GM12864 (cell line): ENCODE data around the gene SEMA4C.

Experiments
- DNase-seq: peaks from one replicate; pipeline ENCODE4 v3.0.0-alpha.2; 2011; ENCODE audit warnings: low read depth
- H3K4me3 ChIP-seq: 2 replicates; pipeline ENCODE4 v1.5.1; 2011; ENCODE audit warnings: mild to moderate bottlenecking, low read depth, low read length, control low read depth
- TF ChIP-seq, protein P1 (sequence below): IDR thresholded peaks from 2 replicates; pipeline ENCODE4 v1.5.1; 2011; ENCODE audit warnings: low read depth, mild to moderate bottlenecking, moderate library complexity, low read length, control low read depth, inconsistent platforms; ENCODE audit errors: missing control alignments

The SEMA4C gene

DNA sequence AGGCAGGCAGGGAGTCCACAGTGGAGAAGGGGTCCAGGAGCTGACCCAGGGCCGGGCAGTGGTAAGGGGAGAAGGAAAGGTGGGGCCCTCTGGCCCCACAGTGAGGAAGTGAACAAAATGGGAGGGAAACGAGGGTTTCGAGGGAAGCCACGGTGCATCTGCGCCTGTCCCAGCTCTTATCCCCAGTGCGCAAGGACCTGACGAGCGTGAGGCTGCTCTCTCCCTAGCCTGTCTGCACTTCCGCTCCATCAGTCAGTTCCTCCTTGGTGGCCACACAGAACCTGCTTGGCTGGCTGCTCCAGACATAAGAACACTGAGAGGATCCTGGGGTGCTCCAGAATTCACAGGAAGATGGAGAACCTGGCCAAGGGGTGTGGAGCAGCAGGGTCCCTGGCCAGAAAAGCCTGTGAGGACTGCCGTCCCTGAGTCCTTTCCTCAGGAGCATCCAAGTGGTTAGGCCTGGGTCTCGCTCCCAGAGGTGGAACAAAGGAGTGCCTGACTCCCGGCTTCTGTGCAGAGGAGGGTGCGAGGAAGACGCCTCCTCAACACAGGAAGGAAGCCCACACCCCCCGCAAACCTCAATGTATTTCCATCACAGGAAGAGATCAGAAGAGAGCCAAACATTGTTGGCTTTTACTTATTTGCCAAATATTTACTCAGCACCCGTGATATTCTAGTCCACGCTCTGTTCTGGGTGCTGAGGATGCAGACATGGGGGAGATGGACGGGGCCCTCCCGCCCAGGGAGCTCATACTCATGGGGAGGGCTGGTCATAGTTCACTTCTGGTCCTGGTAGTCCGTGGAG, 43.7 kb upstream of the SEMA4C start:
- TF ChIP-seq, protein P1, sequence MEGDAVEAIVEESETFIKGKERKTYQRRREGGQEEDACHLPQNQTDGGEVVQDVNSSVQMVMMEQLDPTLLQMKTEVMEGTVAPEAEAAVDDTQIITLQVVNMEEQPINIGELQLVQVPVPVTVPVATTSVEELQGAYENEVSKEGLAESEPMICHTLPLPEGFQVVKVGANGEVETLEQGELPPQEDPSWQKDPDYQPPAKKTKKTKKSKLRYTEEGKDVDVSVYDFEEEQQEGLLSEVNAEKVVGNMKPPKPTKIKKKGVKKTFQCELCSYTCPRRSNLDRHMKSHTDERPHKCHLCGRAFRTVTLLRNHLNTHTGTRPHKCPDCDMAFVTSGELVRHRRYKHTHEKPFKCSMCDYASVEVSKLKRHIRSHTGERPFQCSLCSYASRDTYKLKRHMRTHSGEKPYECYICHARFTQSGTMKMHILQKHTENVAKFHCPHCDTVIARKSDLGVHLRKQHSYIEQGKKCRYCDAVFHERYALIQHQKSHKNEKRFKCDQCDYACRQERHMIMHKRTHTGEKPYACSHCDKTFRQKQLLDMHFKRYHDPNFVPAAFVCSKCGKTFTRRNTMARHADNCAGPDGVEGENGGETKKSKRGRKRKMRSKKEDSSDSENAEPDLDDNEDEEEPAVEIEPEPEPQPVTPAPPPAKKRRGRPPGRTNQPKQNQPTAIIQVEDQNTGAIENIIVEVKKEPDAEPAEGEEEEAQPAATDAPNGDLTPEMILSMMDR, result no peak
- DNase-seq, result no peak
- no peak overlapping the region for H3K4me3 ChIP-seq

DNA sequence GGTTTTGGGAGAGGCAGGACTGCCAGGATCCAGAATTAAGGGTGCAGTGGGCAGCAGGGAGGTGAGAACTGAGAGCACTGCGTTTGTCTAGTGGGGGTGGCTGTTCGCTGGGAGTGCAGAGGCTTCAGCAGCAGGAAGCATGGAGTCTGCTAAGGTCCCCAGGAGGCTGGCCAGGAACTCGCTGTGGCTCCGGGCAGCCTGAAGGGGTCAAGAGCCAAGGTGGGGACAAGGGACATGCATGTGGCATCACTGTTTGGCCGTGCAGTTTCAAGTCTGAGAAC, 43.2 kb upstream of the SEMA4C start:
- TF ChIP-seq, protein P1, result no peak
- H3K4me3 ChIP-seq, result no peak overlapping the region
- no peak for DNase-seq

DNA sequence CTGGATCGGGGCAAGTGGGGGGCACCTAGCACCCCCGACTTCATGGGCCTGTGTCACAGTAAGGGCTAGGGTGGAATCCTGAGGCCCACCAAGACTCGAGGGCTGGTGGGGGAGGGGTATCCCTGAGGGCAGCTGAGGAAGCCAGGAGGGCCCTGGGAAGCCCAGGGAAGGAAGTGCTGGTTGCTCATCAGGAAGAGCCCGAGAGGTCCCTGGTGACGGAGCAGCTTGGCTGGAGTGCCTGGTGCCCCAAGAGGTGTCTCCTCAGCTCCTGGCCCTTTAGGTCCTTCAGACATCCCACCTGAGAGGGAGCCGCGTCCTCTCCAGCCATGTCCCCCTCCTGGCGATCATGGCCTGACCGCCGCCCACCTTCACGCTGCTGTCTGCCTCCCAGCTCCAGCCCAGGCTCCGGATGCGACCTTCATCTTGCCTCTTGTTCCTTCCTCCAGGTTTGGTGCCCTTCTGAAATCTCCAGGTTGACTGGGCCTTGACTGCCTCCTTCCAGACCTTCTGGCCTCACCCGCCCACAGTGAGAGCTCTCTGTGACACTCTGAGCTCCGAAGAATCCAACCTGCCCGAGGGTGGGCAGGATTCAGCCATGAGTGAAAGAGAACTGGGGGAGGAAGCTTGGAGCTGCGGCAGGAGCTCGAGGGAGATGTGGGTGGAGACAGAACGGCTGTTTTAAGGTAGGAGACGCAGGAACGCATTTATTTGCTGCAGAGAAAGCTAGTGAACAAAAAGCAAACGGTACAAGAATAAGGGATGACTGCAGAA, 42.7 kb upstream of the SEMA4C start:
- no peak overlapping the region for H3K4me3 ChIP-seq
- TF ChIP-seq, protein P1, result no peak
- no peak for DNase-seq

DNA sequence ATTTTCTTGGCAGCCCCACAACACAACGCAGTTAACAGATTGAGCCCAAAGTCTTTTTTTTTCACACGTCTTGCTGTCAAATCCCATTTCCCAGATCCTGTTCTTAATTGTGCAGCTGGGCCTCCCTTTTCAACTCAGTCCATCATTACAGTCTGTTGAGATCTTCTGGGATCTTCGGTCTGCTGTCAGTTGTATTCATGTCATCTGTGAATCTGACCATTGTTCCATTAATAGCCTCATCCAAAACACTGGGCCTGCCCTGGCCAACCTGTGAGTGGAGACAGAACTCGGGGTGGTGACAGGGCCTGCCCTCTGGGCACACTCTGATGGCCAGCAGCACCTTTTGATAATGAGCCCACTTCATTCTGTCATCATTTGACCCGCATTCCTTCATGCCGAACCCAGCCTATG, 39.7 kb upstream of the SEMA4C start:
- DNase-seq, result no peak
- H3K4me3 ChIP-seq, result no peak overlapping the region
- TF ChIP-seq, protein P1, result no peak

DNA sequence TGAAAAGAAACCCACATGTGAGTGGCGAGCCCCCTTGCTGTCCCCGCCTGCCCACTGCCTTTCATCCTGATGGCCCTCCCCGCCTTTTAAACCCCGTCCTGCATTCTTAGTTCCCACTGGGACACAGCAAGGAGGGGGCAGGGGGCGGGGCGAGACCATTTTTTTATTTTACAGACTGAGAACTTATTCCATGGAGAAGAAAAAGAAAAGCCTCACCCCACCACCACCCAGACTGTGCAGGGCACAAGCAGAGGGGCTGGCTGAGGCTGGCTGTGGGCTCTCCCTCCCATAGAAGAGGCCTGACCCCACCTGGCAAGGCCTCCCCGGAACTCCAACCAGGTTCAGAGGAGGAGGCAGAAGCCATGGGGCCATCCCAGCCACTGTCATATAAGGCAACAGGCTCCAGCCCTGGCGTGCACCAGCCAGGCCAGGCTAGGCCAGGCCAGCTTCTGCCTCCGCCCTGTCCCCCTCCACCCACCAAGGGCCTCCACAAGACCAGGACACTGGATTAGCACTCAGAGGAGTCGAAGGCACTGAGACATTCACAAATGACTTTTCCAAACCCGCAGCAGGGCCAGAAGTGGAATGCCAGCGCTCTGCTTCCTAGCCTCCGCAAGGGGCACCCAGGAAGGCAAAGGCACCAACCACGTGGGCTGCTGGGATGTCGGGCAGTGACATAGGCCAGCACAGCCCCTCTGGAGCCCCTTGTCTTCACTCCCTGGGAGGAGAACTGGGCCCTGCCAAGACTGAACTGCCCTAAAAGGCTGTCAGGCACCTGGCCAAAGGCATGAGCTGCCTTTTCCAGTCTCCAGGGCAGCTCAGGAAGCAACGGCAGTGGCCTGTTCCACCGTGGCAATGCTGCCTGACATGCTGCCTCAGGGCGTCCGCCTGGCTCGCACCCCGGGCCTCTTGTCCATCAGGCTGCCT, 37.5 kb upstream of the SEMA4C start:
- TF ChIP-seq, protein P1, result no peak
- H3K4me3 ChIP-seq, result no peak overlapping the region
- DNase-seq, result no peak

DNA sequence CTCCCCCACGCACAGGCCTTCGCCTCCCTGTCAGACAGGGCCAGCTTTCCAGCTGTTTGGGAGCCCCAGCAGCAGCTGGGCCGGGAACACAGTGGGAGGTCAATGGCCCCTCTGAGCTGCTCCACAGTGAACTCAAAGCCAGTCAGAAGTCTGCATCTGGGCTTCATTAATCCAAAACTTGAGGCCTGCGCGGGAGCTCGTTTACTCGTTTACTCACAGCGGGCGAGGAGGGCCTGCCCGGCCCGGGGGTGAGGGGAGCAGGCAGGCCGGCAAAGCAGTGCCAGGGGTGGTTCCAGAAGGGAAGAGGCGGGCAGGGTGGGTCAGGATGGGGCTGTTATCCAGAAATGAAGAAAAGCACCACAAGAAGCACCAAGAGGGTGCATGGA, 36.8 kb upstream of the SEMA4C start:
- TF ChIP-seq, protein P1, result no peak
- H3K4me3 ChIP-seq, result no peak overlapping the region
- no peak for DNase-seq
